ENCODE measurements around the gene BIRC6. TPM values are rescaled to one million over a fixed set of nuclear protein-coding genes. Genes with fewer than 3 reads are reported as not detected.

BIRC6 gene
- total RNA-seq, 1 donor from 2014 or later = 59.4 TPM

- H3K4me1 ChIP-seq = no peaks in the 10 kb centered on the region
- no peak overlapping the region for H3K27ac ChIP-seq
- no peak for DNase-seq (ENCODE audit: low spot score in 2 of 2)
- no peaks in the 10 kb centered on the region for H3K9me3 ChIP-seq
- TF ChIP-seq CTCF (IDR thresholded peaks at IDR 0.05) = no peak
- intact Hi-C loops (cut with DNase I) = no loop called here
- no peak overlapping the region for H3K4me3 ChIP-seq
- H3K27me3 ChIP-seq = no peaks in the 10 kb centered on the region
- H3K36me3 ChIP-seq = peaks cover 38 to 69% of the 10 kb centered on the region in 2 donors
These were observed 85.2 kb downstream of the BIRC6 start for GRCh38 chr2:32442020-32442467.

DNA sequence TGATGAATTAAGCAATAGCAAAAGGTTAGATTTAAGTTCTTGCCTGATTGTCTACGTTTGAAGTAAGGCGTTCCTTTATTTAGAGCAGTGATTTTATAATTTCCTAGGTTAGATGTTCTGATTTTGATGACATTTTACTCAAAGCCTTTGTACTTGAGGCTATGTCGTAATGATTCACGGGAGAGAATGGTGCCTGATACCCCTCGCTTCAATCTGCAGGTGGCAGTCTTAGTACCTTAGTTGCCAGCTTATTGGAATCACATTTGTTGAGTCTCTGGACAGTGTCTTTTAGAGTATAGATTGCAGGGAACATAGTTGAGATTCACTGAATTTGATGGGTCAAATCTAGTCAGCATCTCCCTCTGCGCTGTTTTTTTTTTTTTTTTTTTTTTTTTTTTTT lies 89.5 kb downstream of the BIRC6 start:
- Histone ChIP-seq H3K27me3 (no peaks in the 10 kb centered on the region), H3K4me3 (no peak overlapping the region), H3K4me1 (no peaks in the 10 kb centered on the region), H3K36me3 (peaks cover 37 to 70% of the 10 kb centered on the region in 2 donors), H3K9me3 (no peaks in the 10 kb centered on the region), H3K27ac (no peak overlapping the region)
- TF ChIP-seq CTCF (IDR thresholded peaks at IDR 0.05) = no peak
- no peak for DNase-seq (ENCODE audit: low spot score in 2 of 2)
- intact Hi-C loops (cut with DNase I) = no loop called here

DNA sequence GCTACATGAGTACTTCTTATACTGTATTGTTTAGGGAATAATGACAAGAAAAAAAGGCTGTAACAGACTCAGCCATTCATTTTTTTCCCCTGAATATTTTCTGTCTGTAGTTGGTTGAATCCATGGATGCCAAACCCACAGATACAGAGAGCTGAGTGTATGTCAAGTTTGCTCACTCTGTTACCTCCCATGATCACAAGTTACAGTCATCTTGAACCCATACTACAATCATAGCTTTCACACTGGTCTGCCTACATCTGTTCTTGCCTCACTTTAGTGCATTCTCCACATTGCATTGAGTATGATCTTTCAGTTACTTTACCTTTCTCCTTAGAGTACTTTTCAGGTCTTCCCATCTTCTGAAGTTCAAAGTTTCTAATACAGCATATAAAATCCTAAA lies 94.0 kb downstream of the BIRC6 start:
- no peak for DNase-seq (ENCODE audit: low spot score in 2 of 2)
- Histone ChIP-seq H3K36me3 (peaks cover 16 to 28% of the 10 kb centered on the region in 2 donors), H3K4me1 (no peaks in the 10 kb centered on the region), H3K4me3 (no peak overlapping the region), H3K9me3 (no peaks in the 10 kb centered on the region), H3K27me3 (no peaks in the 10 kb centered on the region), H3K27ac (no peak overlapping the region)
- intact Hi-C loops (cut with DNase I) = no loop called here
- TF ChIP-seq CTCF (IDR thresholded peaks at IDR 0.05) = no peak

DNA sequence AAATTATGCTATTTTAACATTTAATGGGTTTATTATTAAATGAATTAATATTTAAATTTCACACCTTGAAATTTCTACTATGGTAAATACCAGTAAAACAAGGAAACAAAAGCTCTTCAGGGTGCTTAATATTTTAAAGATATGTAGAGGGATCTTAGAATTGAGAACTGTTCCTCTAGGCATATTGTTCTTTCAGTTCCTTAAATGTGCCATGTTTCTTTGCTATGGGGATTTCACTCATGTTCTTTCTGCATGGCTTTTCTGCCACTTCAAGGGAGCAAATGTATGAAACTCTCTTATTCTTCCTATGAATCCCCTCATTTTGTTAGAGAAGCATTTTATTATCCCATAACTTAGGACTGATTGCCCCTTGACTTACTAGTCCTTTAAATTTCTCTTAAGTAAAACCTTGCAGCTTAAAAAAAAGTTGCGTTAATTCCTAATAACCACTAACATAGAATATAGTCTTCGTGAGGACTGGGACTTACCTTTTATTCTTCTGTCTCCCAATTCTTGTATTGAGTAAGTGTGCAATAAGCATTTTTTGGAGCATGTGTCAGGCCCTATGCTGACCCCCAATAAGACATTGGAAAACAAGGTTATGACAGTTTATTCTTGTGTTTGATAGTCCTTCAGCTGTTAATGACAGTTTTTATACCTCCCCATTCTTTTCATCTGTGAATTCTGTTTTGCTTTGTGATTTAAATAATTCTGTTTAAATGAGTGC lies 95.7 kb downstream of the BIRC6 start:
- intact Hi-C loops (cut with DNase I) = no loop called here
- no peak overlapping the region for H3K4me3 ChIP-seq

DNA sequence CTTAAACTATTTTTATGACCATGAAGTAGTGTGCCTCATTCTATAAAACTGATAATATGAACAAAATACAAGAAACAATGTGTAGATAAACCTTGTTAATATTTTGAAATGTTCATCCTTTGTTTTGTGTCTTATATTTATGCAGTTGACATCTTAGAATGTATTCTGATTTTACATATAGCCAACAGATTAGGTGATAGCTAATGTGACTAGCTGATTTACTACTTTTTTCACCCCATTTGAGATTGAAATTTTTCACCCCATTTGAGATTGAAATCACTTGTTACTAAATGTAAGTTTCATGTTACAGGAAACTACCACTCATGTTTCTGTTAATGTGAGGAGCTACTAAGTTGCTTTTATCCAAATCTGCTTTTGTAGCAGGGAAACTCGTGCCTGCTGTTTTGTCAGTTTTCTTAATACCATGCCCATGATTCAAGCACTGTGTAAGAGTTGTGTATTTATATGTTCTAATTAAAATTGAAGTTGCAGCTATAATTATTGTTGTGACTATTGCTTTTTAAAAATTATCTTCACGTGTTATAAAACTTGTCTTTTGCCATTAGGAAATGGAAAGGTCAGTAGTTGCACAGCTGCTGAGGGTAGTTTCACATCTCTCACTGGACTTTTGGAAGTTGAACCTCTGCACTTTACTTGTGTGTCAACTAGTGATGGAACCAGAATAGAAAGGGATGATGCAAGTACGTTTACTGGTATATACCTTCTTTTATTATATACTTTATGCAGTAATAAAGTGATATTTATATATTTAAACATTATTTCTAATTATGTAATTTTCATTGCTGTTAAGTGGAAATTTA lies 96.6 kb downstream of the BIRC6 start:
- no peak overlapping the region for H3K27ac ChIP-seq
- no peak overlapping the region for H3K4me3 ChIP-seq
- peaks cover 11 to 21% of the 10 kb centered on the region in 2 donors for H3K36me3 ChIP-seq

More for the DNA sequence above, 95.7 kb downstream of the BIRC6 start:
- no peaks in the 10 kb centered on the region for H3K4me1 ChIP-seq
- H3K27ac ChIP-seq = no peak overlapping the region
- H3K27me3 ChIP-seq = no peaks in the 10 kb centered on the region
- H3K36me3 ChIP-seq = peaks cover 11 to 21% of the 10 kb centered on the region in 2 donors
- DNase-seq (ENCODE audit: low spot score in 2 of 2) = no peak
- no peak for TF ChIP-seq CTCF (IDR thresholded peaks at IDR 0.05)
- H3K9me3 ChIP-seq = no peaks in the 10 kb centered on the region

More for the DNA sequence above, 96.6 kb downstream of the BIRC6 start:
- no peak for DNase-seq (ENCODE audit: low spot score in 2 of 2)
- TF ChIP-seq CTCF (IDR thresholded peaks at IDR 0.05) = no peak
- intact Hi-C loops (cut with DNase I) = no loop called here
- Histone ChIP-seq H3K4me1 (no peaks in the 10 kb centered on the region), H3K9me3 (no peaks in the 10 kb centered on the region), H3K27me3 (no peaks in the 10 kb centered on the region)
